22Rv1 (cell line): Measurements from ENCODE around the gene ILDR2.

Experiments
- CTCF ChIP-seq: fragments of 450-650 bp; IDR thresholded peaks from 2 replicates; pipeline ENCODE4 v1.5.1; 2017; ENCODE audit warnings: mild to moderate bottlenecking
- ZFX ChIP-seq: fragments of 450-650 bp; IDR thresholded peaks from 2 replicates; pipeline ENCODE4 v1.6.1; 2017; ENCODE audit warnings: antibody characterized with exemption, borderline replicate concordance

GRCh38 chr1:166899769-166900168, 75.6 kb downstream of the ILDR2 start:
- TF ChIP-seq CTCF (no peak), ZFX (no peak)
